GM12872 (cell line): ENCODE measurements around the gene PLK3.

Experiments used
- TF ChIP-seq, protein P1 (sequence below): IDR thresholded peaks from 3 replicates; pipeline ENCODE4 v1.5.1; 2011; ENCODE audit warnings: low read depth, mild to moderate bottlenecking, low read length, moderate library complexity; ENCODE audit not compliant: insufficient read depth

The PLK3 gene

GRCh38 chr1:44790968-44791801 lies 9.0 kb upstream of the PLK3 start:
- TF ChIP-seq, protein P1, sequence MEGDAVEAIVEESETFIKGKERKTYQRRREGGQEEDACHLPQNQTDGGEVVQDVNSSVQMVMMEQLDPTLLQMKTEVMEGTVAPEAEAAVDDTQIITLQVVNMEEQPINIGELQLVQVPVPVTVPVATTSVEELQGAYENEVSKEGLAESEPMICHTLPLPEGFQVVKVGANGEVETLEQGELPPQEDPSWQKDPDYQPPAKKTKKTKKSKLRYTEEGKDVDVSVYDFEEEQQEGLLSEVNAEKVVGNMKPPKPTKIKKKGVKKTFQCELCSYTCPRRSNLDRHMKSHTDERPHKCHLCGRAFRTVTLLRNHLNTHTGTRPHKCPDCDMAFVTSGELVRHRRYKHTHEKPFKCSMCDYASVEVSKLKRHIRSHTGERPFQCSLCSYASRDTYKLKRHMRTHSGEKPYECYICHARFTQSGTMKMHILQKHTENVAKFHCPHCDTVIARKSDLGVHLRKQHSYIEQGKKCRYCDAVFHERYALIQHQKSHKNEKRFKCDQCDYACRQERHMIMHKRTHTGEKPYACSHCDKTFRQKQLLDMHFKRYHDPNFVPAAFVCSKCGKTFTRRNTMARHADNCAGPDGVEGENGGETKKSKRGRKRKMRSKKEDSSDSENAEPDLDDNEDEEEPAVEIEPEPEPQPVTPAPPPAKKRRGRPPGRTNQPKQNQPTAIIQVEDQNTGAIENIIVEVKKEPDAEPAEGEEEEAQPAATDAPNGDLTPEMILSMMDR = no peak

DNA sequence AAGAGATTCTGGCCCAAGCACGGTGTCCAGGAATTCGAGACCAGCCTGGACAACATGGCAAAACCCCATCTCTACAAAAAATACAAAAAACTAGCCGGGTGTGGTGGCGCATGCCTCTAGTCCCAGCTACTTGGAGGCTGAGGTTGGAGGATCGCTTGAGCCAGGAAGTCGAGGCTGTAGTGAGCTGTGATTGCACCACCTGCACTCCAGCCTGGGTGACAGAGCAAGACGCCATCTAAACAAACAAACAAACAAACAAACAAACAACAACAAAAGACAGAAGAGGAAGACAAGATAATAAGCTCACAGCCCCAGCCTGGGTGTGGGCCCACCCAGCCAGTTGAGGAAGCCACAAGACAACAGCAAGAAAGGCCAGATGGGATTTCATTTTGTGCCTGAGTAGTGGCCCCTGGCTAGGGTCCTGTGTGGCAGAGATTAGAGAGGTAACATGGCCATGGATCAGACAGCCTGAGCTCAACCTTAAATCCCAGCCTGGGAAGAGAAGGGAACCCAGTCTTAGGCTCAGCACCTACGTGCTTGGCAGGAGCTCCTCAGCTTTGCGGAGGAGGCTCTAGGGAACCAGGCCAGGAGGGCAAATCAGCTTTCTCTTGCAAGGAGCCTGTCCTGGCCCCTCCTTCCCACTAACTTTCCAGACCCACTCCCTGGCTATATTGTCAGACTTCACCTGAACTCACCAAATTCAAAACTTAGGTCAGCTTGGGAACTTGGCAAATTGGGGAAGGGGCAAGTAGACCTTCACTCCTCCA lies 7.3 kb upstream of the PLK3 start:
- TF ChIP-seq, protein P1 = no peak

DNA sequence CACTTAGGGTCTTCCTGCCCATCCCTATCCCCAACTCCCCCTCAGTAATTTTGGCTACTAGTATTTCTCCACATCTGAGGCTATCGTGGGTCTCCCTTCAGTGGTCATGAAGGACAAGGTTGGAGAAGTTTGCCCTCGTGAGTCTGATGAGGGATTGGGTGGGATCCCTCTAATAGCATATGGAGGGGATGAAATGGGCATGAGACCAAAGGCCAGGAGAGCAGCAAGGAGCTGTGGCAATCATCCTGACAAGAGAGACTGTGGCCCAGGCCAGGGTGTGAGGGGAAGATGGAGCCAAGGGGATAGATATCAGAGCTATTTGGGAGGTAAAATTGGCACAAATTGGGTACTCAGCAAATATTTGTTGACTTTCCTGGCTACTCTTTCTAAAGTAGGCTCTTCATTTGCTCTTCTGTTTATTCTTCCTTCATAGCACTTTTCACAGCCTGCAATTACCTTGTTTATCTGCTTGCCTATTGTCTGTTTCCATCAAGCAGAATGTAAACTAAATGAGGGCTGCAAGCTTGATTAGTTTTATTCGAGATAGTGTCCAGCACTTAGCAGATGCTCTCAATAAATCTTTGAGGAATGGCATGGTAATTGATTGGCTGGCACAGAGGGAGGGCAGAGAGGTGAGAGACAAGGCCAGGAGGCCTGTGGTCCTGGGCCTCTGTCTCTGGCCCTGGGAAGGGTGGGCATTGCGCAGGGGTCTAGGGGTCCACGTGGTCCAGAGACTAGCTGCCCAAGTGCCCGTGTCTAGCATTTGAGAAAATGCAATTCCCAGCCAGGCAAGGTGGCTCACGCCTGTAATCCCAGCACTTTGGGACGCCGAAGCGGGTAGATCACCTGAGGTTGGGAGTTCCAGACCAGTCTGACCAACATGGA lies 1.5 kb upstream of the PLK3 start:
- TF ChIP-seq, protein P1 = no peak

- TF ChIP-seq, protein P1 = no peak
Measured at GRCh38 chr1:44801491-44802305, 1.5 kb downstream of the PLK3 start.

- TF ChIP-seq, protein P1 = no peak
Measured at GRCh38 chr1:44802306-44803061, 2.3 kb downstream of the PLK3 start.

DNA sequence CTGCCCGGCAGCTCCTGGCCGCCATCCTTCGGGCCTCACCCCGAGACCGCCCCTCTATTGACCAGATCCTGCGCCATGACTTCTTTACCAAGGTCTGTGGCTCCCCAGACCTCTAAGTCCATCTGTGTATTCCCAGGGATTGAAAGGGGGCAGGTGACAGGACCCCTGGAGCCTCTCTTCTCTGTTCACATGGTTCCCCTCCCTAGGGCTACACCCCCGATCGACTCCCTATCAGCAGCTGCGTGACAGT lies 2.8 kb downstream of the PLK3 start:
- TF ChIP-seq, protein P1 = no peak
